Measurements from ENCODE around the gene PAPLN.
"Not testable (repeated sequence)": the region's sequence is repeated elsewhere in the genome, so short reads cannot be mapped to it uniquely, and the experiment has no call there.

PAPLN gene

GRCh38 chr14:73237219-73237785 is at the start of gene PAPLN:
Gene PAPLN, plus strand, starts transcription at chr14:73237506. Its CDS starts 2,273 bp downstream, at chr14:73239779.
- no peak for DNase-seq

GRCh38 chr14:73188501-73188911 is 48.8 kb upstream of the PAPLN start:
- DNase-seq, result no peak

GRCh38 chr14:73189651-73190050 is 47.7 kb upstream of the PAPLN start:
- no peak for DNase-seq

GRCh38 chr14:73191441-73191840 is 45.9 kb upstream of the PAPLN start:
- DNase-seq, result no peak

GRCh38 chr14:73194306-73194705 is 43.0 kb upstream of the PAPLN start:
- DNase-seq, result not testable (repeated sequence)

GRCh38 chr14:73198253-73198652 is 39.1 kb upstream of the PAPLN start:
- no peak for DNase-seq

- no peak for DNase-seq
These were observed 33.8 kb upstream of the PAPLN start for GRCh38 chr14:73203527-73203926.

- DNase-seq, result no peak
These were observed 29.7 kb upstream of the PAPLN start for GRCh38 chr14:73207615-73208014.

- no peak for DNase-seq
These were observed 28.9 kb upstream of the PAPLN start for GRCh38 chr14:73208390-73208789.

GRCh38 chr14:73208846-73209245 is 28.5 kb upstream of the PAPLN start:
- no peak for DNase-seq

- no peak for DNase-seq
These were observed 27.4 kb upstream of the PAPLN start for GRCh38 chr14:73209953-73210352.

GRCh38 chr14:73211251-73212040 is 25.9 kb upstream of the PAPLN start:
- no peak for DNase-seq

- DNase-seq, result no peak
These were observed 21.3 kb upstream of the PAPLN start for GRCh38 chr14:73216030-73216429.

- DNase-seq, result no peak
These were observed 19.9 kb upstream of the PAPLN start for GRCh38 chr14:73217411-73217810.

- no peak for DNase-seq
These were observed 17.2 kb upstream of the PAPLN start for GRCh38 chr14:73220061-73220460.

- DNase-seq, result no peak
These were observed 16.7 kb upstream of the PAPLN start for GRCh38 chr14:73220634-73221033.

- no peak for DNase-seq
These were observed 15.4 kb upstream of the PAPLN start for GRCh38 chr14:73221945-73222344.

GRCh38 chr14:73223049-73223448 is 14.3 kb upstream of the PAPLN start:
- no peak for DNase-seq

- no peak for DNase-seq
These were observed 11.8 kb upstream of the PAPLN start for GRCh38 chr14:73225496-73225895.

GRCh38 chr14:73227812-73228781 is 9.2 kb upstream of the PAPLN start:
- no peak for DNase-seq

GRCh38 chr14:73230051-73230450 is 7.3 kb upstream of the PAPLN start:
- DNase-seq, result no peak

GRCh38 chr14:73231981-73232851 is 5.1 kb upstream of the PAPLN start:
- no peak for DNase-seq
